ENCODE measurements around the gene TMOD2.
A peak's percentile ranks its signal among the peaks of the same experiment; 100 is the strongest.
"Not testable (repeated sequence)": the region's sequence is repeated elsewhere in the genome, so short reads cannot be mapped to it uniquely, and the experiment has no call there.

The TMOD2 gene

DNA sequence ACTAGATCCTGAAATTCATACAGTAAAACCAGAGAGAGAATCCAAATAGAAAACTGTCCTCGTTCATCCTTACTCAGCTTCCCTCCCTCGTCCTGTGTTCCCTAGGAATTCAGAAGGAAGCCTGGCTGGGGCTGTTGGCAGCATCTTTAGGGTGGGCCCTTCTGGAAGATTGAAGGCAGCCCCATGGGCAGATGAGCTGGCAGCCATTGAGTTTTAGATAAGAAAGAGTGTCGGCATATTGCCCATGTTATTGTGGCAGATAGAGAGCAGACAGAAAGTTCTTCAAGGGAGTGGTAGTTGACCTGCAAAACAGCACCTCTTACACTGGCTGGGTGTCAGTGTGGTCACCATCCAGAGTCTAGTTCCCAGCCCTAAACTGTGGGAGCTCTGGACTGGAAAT lies 23.5 kb downstream of the TMOD2 start:
- no peak for DNase-seq (ENCODE audit: low spot score)

DNA sequence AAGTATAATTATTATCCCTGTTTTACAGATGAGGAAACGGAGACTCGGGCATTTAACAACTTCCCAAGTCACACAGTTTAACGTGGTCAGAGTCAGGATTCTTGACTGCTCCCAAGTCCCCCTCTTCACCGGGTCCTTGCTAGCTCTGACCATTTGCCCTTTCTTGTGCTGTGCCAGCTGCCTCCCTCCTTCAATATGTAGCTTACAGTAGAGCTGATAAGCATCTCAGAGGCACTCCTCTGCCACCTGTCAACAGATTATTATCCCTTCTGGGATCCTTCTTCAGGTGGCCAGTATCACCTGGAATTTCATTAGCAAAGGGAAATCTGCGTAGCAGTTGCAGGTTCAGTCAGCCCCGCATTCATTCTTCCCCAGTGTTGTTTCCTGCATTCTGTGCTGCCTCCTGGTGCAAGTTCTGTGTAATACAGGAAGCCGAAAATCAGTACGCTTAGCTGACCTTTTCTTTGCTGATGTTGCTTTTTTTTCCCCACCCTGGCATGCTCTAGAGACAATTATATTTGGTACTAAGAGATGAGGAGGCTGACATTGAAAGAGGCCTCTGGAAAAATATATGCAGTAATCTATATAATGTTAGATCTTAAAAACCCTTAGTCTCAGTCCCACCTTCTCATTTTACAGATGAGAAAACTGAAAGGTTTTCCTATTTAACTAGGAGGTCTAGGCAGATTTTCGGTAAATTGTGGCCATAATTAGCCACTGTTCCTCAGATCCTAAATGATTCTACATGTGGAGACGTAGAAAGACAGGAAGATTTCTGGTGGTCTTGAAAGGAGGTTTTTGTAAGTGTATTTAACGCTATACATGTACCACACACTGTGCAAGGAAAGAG lies 24.8 kb downstream of the TMOD2 start:
- no peak for DNase-seq (ENCODE audit: low spot score)

DNA sequence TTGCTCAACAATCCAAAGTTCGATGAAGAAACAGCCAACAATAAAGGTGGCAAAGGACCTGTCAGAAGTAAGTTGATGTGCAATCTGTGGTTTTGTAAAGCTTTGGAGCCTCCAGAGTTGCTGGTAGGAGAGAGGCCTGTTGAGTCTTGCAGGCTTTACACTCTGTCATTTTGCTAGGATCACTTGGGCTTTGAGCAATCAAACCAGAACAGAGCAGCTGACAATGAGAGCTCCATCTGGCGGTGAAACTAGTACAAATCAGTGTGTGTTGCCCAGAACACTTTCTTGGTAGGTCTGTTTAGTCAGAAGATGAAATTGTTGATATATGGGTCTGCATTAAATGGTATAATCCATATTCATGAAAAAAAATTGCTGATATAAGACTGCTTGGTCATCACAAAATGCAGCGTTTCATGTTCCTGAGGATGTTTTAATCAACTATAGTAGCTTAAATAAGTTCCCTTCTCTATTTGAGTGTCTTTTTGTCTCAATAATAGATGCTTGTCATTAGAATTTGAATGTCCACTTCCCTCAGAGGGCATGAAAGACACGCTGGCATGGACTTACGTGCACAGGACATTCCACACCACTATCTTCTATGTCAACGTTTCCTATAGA lies 25.7 kb downstream of the TMOD2 start:
- DNase-seq (ENCODE audit: low spot score): peak; percentile 68

DNA sequence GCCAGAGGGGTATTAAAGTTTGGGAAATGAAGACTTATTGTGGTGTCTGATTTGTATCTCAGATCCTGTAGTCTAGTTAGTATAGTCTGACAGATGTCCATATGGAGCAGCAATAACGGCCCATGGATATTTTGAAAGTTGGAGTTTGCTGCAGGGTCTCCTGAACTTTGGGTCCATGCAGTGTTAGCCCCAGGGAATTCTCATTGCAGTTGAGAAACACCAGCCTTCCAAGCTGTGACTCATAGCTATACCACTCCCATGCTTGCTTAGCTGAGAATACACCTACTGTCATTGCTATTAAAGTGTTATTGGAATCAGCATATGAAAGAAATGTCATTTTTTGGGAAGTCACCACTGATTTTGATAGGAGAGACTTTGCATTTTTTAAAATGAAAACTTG lies 29.2 kb downstream of the TMOD2 start:
- no peak for DNase-seq (ENCODE audit: low spot score)

DNA sequence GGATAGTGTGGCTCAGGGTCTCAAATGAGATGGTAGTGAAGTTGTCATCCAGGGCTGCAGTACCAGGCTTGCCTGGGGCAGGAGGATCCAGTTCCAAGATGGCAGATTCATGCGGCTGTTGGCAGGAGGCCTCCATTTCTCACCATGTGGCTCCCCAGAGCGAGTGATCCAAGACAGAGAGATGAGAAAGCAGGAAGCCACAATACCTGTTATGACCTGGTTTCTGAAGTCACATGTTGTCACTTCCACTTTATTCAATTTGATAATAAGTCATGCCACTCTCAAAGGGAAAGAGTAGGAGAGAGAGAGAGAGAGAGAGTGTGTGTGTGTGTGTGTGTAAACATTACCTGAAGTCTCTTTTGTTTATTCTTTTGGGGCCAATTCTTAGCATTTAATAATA lies 30.1 kb downstream of the TMOD2 start:
- no peak for DNase-seq (ENCODE audit: low spot score)

DNA sequence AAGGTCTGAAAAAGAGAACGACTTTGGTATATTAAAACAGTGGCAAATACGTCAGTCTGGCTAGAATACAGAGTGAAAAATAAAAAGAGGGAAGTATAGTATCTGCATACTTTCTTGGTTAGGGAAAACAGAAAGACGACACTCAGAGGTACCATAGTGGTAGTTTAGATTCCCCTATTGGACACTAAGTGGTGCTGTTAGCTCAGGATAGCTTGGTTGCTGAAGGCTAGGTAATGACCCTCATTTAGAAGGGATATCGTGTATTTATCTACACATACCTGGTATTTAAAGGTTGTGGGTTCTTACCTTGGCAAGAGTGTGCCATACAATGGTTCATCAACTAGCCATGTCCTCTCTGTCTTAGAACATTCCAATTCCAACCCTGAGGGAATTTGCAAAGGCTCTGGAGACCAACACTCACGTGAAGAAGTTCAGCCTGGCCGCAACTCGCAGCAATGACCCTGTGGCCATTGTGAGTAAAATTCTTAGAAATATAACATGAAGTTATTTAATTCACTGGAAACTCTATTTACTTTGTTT lies 31.0 kb downstream of the TMOD2 start:
- DNase-seq (ENCODE audit: low spot score): no peak

DNA sequence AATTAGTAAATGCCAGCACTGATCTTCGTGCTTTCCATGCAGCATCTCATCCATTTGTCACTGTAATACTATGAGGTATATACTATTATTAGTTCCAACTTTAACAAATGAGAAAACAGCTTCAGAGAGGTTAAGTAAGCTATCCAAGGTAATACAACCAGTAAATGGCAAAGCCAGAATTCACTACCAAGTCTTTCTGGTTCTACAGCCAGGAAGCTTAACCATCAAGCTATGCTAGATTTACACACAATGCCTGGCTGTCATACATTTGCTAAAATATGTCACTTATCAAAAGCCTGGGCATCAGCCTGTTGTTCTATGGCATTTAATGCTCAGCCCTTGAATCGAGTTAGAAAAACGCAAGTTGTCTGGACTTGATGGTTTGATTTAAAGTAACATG lies 32.6 kb downstream of the TMOD2 start:
- no peak for DNase-seq (ENCODE audit: low spot score)

DNA sequence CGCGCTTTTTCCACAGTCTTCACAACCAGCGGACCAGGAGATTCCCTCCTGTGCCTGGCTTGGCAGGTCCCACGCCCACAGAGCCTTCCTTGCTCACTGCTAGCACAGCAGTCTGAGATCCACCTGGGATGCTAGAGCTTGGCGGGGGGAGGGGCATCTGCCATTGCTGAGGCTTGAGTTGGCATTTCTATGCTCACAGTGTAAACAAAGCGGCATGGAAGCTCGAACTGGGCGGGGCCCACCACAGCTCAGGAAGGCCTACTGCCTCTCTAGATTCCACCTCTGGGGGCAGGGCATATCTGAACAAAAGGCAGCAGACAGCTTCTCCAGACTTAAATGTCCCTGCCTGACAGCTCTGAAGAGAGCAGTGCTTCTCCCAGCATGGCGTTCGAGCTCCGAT lies 35.7 kb downstream of the TMOD2 start:
- DNase-seq (ENCODE audit: low spot score): not testable (repeated sequence)

DNA sequence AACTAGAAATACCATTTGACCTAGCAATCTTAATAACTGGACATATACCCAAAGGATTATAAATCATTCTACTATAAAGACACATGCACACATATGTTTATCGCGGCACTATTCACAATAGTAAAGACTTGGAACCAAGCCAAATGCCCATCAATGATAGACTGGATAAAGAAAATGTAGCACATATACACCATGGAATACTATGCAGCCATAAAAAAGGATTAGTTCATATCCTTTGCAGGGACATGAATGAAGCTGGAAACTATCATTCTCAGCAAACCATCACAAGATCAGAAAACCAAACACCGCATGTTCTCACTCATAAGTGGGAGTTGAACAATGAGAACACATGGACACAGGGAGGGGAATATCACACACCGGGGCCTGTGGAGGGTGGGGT lies 41.1 kb downstream of the TMOD2 start:
- DNase-seq (ENCODE audit: low spot score): not testable (repeated sequence)

DNA sequence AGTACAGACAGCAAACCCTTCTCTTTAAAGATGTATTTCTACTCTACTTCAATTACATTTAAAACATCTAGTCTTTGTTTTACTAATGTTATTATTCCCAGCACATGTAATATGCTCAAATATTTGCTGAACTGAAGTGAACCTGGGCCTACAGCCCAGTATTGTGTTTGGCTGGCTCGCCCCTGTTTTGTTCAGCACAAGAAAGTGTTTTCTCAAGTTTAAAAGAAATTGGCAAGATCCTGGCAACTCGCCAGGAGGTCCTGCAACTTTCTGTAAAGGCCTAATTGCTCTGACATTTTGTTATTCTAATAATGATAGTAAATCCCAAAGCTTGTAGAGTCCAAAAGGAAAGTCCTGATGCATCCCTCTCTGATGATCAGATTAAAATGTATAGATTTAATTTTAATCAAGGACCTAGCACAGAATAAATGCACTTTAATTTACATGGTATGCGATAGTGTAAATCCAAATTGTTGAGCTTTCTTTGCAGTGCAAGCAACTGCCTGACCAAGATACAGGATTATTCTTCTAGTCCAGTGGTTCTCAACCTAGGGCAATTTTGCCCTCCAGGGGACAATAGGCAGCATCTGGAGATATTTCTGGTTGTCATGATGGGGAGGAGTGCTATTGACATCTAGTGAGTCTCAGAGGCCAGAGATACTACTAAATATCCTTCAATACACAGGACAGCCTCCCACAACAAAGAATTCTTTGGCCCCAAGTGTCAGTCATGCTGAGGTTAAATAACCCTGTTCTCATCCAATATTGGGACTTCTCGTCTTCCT lies 42.3 kb downstream of the TMOD2 start:
- no peak for DNase-seq (ENCODE audit: low spot score)

DNA sequence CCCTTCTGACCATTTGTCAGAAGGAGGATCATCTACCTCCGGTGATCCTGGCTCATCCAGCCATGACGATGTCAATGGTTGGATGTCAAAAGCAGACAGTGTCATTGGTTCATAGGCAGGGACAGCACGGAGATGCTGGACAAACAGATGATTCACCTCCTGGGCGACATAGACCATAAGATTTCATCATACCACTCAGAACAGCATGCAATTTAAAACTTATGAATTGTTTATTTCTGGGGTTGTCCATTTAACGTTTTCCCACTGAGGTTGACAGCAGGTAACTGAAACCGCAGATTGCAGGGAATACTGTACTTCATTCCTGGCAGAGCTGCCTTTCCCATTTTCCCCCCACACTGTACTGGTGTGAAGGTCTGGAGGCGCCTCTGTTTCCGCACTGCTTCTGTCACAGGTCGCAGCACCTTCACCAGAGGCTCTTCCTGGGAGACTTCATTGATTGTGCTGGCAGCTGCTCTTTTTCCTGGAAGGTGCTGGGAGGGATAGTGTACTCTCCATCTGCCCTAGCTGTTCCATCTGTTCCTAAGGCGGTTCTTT lies 45.5 kb downstream of the TMOD2 start:
- DNase-seq (ENCODE audit: low spot score): no peak

DNA sequence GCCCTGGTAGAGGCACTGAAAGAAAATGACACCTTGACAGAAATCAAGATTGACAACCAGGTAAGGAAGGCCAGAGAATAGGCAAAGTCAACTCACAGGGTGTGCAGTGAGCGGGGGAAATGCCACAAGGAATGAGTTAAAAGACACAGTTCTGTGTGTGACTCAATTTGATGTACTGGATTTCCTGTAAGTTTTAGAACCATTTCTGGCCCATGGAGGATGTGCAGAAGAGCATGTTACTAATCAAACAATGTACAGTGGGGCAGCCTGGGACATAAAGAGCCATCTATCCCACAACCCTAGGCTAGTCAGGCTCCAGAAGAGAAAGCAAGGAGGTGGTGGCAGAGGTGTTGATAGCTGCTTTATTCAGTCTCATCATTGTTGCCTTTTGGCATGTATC lies 46.9 kb downstream of the TMOD2 start:
- DNase-seq (ENCODE audit: low spot score): no peak

DNA sequence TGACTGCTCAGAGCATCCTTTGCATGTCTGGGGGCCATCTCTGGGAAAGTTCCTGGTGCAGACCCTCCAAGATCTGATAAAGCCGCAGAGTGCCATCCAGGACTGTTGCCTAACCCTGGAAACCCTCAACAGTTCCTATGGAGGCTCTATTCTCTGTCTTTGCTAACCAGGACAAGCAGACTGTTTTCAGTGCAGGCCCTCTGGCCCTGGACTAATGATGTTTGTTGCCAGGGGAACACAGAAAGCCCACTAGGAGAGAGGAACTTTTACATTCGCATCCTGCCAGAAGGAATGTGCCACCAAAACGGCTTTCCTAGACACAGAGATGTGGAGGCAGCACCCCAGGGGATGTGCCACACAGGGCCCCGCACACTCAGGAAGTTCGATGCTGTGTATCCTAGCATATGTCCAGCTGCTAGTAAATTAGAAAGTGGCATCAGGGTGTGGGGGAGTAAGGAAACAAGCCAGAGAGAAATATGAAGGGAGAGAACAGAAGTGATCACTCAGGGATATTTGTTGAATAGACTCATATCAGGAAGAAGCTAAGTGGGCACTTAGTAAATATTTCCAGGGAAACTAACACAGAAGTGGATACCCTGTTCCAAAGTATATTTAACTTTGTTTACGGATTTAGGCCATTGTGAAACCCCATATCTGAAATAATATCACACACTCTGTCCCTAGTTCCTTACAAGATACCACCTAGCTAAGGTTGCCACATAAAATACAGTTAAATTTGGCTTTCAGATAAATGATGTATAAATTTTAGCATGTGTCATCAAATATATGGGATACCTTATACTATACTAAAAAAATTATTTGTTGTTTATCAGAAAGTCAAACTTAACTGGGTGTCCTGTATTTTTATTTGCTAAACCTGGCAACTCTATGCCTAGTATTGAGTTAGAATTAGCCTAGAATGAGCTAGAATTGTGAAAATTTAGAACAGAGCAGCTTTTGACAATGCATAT lies 48.2 kb downstream of the TMOD2 start:
- no peak for DNase-seq (ENCODE audit: low spot score)

DNA sequence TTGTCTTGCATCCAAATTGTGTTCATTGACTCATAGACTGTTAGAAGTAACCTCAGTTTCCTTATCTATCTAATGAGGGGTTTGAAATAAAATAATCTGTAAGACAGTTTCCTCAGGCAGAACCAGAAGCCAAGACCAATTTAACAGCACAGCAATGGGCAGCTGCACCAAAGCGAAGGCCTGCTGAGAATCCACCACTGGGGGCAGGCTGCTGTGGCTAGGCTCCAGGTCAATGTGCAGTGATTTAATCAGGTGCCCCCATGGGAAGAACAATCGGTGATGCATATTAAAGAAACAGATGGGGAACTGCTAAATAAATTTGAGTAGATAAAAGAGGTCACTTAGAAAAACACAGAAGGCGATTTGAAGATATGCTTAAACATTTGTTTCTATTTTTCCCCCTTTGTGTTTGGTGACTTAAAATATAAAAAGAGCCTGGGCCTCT lies 50.0 kb downstream of the TMOD2 start:
- no peak for DNase-seq (ENCODE audit: low spot score)

DNA sequence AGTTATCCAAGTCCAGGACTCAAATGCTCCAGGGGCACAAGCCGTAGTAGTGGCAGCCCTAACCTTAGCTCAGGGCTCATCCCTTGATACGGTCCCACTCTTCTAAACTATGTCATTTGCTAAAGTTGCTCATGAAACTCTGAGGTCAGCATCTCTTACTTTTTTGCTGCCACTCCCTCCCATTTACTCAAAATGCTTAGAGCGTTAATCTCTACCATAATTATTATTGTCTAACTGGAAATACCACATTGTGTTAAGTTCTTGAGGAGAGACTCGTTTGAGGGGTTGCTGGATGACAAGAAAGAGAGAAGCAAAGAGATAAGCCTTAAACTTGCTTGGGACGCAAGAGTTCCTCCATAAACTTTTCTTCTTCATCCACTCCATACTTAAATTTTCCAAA lies 51.2 kb downstream of the TMOD2 start:
- DNase-seq (ENCODE audit: low spot score): no peak

DNA sequence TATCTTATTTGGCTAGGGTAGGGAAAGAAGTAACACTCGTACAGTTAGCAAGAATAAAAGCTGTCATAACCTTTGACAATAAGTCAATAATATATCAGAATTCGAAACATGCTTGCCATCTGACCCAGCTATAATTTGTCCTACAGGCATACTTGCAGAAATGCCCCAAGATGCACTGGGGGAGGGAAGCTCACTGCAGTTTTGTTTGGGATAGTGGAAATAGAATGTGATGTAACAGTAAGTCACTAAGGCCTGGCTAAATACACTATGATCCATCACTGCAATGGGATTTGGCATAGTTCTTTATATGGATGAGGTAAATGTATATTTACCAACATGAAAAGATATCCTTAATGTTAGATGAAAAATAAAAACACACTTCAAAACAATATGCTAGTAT lies 52.6 kb downstream of the TMOD2 start:
- DNase-seq (ENCODE audit: low spot score): peak; percentile 9

DNA sequence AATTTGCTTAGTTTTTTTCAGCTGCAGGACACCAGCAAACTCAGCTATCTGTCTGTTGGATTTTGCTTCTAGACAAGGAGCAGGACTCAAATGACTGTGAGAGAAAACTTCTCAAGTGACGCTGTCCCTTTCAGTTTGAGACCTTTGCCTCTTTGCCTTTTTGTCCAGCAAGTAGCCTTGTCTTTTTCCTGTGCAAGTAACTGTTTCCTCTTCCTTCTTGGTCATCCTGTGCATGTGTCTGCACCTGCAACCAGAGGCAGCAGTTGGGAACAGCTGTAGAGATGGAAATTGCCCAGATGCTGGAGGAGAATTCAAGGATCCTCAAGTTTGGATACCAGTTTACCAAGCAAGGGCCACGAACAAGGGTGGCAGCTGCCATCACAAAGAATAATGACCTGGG lies 54.7 kb downstream of the TMOD2 start:
- DNase-seq (ENCODE audit: low spot score): no peak

DNA sequence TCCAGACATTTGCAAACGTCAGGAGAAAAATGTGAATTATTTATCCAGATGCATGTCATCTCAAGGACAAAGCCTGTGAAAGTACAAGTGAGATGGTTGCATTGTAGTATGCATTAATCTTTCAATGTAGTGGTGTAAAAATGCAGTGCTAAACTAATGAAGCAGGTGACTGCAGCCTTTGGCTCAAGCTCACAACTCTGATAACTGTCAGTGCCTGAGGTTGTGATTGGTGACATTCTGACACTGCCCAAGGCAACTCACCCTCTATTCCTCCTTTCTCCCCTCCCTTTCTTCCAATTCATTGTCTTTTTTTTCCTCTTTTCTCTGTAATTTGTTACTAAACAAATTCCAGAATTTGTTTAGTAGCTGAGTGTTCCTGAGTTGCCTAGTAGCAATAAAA lies 58.1 kb downstream of the TMOD2 start:
- no peak for DNase-seq (ENCODE audit: low spot score)

DNA sequence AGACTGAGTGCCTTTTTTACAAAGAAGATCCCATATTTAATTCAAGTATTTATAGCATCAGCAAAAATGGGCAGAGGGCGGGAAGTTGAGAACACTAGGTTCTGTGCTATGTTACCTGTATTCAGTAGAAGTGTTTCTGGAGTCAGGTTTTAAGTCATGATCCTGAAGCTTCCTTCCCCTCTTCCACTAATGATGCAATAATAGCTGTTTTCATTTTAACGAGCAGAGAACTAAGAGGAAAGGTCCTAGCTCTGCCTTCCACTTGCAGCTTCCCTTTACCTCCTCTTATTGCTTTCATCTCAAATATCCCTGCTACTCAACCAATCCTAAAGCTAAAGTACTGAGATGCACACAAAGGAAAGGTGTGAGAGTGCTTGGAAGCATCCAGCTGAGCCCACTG lies 61.2 kb downstream of the TMOD2 start:
- no peak for DNase-seq (ENCODE audit: low spot score)

DNA sequence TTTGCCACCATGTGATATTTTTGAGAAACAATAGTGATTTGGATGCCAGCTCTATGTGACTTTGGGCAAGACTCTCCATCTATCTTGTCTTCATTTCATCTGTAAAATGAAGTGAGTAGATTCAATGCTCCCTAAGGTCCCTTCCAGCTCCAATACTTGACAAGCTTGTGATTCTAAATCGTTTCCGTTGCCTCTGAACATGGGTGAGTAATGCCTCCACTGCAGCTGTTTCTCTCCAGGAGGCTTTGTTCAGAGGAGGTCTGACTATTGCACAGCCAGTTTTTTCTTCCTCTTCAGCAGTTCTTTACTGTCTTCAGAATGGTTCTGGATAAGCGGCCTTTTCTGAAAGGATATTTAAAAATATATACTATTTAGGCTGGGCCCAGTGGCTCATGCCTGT lies 63.2 kb downstream of the TMOD2 start:
- DNase-seq (ENCODE audit: low spot score): no peak

DNA sequence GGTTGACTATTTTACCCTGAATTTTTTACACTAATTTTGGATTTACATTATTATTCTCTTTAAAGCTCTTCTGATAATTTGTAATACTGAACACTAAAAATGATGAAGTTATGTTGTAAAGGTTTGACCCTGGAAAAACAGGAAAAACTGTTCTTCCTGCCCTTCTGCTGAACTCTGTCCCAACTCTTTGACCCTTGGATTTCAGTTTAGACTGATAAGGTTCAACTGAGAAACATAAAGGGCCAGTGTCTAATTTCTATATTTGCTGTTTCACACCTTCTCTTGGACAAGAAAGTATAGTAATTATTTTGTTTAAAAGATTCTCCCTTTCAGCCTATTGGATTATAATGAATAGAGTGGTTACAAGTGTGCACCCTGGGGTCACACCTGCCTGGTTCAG lies 65.2 kb downstream of the TMOD2 start:
- DNase-seq (ENCODE audit: low spot score): no peak

All from hepatic stellate cell (primary cell).